HG02610 (cell line): ENCODE results near the gene PDXK.
A peak's percentile ranks its signal among the peaks of the same experiment; 100 is the strongest.

ENCODE experiments used
- ATAC-seq: cut with Tn5 transposase; IDR thresholded peaks from one replicate; pipeline ENCODE4 v1.9.1; 2021; ENCODE audit warnings: mild to moderate bottlenecking, moderate library complexity; ENCODE audit not compliant: unreplicated experiment

Gene PDXK

DNA sequence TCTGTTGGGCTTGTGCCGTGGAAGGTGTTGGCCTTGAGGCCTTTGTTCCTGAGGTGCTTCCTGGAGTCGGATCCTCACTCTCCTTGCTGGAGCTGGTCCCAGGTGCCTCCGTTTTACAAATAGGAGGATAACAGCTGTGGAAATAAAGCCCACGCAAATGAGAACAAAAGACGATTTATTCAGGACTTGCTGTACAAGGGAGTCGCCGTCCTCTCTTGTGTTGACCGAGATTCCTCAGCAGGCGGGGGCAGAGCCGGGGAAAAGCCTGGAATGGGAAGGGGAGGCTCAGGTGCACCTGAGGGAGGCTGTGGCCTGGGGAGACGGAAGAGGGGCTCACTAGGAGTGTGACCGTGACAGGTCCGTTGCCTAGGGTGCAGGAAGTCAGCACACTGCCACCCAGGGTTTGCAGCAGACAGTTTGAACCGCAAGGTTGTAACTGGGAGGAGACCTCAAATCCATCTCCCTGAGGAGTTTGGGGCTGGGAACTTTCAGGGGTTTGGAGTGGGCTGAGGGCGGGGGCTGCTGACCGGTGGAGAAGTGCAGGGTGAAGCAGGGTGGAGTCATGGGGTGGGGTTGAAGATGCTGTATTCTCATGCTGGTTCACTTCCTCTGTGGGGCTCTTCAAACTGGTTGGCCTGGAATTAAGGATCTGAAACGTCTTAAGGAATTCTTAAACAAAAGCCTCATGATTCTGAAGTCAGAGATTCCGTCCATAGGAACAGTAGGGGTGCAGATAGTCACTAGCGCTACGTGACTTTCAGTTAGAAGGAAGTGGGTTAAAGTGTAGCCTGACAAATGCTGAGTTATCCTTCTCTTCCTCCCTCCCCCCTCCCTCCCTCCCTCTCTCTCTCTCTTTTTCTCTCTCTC lies 59.8 kb downstream of the PDXK start:
- ATAC-seq = no peak

DNA sequence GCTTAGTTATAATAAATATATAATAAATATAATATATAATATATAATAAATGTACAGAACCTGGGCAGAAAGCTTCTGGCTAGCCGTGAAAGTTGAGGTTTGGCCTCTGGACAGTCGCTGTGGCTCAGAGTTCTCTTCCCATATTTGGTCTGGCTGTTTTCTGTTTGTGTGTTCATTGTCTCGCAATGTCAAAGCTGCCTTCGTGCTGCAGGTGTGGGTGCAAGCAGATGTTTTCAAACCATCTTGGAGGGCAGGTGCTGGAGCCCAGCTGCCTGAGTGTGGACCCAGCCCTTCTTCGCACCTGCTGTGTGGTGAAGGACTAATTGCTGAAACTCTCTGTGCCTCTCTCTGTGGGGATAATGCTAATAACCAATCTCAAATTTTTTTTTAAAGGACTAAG lies 60.7 kb downstream of the PDXK start:
- ATAC-seq = no peak

DNA sequence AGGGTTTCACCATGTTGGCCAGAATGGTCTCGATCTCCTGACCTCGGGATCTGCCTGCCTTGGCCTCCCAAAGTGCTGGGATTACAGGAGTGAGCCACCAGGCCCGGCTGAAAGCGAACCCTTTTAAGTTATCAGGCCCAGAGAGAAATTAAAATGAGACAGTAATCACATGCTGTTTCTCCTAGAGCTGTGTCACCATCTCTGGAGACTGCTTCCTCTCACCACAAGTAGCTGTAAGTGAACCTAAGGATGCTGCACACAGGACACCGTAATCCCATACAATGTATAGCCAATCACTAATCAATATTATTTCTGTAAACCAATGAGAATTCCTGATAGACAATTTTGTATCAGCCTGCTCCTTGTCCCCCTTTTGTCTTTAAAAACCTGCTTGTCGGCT lies 62.9 kb downstream of the PDXK start:
- ATAC-seq = no peak

DNA sequence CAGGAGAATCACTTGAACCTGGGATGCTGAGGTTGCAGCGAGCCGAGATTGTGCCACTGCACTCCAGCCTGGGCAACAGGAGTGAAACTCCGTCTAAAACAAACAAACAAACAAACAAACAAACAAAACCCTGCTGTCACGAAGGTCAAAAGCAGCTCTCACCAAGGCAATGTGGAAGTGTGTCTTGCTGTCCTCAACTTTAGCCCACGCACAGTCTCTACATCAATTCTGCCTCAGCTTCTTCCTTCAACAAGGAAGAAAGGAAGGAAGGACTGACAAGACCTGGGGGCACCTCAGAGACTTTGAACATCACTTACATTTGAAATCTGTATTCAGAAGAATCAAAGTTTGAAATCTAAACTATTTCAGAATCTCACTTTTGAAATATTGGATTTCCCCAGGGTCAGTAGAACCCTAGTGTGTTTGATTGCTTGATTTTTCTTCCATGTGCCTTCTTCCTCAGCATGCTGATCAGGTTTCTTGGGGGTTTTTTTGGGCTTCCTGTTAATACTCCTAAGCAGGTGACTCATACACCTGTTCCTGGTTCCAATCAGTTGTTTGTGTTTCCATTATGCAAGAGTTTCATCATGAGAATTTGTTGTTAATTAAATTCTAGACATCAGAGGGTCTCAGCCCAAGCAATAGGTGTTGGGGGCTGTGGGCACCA lies 63.6 kb downstream of the PDXK start:
- ATAC-seq = no peak

DNA sequence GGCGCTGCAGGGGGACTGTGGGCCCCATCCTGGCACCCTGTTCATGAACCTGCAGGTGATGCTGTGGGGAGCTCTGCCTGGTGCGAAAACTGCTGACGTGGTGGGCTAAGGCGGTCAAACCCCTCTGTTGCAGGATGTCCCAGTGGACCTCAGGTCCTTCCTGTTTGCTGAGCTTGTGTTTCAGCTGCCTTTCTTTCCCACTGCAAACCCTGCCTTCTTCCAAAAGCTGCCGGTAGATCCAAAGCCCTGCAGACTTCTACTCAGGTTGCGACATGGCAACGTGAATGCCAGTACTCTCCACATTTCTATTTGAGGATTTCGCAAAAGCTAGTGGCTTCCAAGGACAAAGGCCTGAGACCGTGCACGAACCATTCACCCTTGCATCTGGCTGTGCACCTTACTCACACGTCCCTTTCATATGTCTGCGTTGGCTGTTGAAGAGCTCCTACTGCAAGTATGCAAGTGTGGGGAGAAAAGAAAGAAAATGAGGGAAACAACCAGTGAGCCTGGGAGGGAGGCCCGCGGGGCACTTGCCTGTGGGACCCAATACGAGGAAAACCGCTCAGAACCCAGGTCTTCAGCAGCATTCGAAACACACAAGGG lies 64.3 kb downstream of the PDXK start:
- ATAC-seq = no peak

DNA sequence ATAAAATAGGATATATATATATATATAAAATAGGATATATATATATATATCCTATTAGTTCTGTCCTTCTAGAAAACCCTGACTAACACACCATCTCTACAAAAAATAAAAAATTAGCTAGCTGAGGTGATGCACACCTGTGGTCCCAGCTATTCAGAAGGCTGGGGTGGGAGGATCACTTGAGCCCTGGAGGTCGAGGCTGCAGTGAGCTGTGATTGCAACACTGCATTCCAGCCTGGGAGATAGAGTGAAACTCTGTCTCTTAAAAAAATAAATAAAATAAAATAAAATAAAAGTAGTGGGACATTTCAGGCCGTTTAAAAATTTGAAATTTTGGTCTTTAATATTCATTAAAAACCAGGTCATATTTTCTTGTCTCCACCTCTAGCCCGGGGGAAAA lies 66.2 kb downstream of the PDXK start:
- no peak for ATAC-seq

DNA sequence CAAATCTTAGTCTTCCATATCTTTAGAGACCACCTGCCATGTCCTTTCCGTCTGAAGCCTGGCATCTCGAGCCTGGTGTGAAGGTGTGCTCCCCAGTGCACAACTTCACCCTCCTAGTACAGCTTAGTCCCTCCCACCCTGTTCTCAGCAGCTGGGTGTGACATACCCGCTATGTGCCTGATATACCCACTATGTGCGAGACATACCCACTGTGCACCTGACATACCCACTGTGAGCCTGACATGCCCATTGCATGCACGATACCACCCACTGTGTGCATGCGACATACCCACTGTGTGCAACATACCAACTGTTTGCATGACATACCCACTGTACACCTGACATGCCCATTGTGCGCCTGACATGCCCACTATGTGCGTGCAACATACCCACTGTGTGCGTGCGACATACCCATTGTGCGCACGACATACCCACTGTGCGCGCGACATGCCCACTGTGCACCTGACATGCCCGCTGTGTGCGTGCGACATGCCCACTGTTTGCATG lies 67.4 kb downstream of the PDXK start:
- no peak for ATAC-seq

DNA sequence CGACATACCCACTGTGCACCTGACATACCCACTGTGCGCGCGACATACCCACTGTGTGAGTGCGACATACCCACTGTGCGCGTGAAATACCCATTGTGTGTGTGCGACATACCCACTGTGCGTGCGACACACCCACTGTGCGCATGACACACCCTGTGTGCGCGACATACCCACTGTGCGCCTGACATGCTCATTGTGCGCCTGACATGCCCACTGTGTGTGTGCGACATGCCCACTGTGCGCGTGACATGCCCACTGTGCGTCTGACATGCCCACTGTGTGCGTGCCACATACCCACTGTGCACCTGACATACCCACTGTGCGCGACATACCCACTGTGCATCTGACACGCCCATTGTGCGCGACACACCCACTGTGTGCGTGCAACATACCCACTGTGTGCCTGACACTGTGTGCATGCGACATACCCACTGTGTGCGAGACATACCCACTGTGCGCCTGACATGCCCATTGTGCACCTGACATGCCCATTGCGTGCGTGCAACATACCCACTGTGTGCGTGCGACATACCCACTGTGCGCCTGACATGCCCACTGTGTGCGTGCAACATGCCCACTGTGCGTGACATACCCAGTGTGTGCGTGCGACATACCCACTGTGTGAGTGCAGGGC lies 68.0 kb downstream of the PDXK start:
- ATAC-seq = no peak

DNA sequence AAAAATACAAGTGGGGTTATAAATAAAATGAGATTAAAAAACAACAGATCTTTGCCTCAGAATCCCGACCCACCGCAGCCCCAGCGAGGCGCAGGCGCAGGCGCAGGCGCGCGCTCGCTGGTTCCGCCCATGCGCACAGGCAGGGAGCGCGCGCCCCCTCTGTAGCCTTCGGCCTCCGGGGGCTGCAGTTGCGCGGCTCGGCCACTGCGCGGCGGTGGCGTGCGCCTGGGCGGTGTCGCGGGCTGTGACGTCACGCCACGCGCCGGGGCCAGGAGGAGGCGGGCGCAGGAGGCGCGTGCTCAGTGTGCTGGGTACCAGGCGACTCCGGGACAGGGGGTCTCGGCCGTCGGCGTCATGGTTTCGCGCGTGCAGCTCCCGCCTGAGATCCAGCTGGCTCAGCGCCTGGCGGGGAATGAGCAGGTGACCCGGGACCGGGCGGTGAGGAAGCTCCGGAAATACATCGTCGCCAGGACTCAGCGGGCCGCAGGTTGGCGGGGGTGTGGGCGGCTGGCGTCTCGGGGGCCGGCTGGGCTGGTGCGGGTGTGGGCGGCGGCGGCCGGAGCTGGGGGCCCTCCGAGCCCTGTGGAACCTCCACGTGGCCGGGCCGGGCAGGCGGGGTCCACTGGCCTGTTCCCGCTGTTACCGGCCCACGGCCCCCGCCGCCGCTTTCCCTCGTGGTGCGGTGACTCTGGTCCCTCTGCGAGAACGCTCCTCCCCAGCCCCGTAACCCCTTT lies 70.5 kb downstream of the PDXK start, which contains the start of gene RRP1:
Gene RRP1, plus strand, starts transcription at position 302 of the 734 bp plus-strand sequence. Its CDS starts 53 bp downstream, at position 355.
- ATAC-seq = peak; percentile 75

DNA sequence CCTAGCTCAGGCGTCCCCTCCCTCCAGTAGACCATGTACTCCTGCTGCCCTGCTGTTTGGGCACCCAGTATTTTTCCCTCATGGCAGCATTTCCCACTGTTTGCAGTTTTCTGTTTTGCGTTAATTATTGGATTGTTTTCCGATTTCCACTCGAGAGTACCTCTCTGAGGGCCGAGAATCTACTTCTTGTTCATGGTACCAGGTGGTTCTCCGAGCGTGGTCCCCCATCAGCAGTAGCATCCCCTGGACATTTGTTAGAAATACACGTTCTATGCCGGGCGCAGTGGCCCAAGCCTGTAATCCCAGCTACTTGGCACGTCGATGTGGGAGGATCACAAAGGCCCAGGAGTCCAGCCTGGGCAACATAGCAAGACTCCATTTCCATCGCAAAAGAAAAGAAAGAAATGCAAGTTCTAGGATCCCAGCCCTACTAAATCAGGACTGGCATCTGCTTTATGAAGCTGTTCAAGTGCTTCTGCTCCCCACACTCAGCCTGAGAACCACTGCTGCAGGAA lies 71.1 kb downstream of the PDXK start:
- no peak for ATAC-seq

DNA sequence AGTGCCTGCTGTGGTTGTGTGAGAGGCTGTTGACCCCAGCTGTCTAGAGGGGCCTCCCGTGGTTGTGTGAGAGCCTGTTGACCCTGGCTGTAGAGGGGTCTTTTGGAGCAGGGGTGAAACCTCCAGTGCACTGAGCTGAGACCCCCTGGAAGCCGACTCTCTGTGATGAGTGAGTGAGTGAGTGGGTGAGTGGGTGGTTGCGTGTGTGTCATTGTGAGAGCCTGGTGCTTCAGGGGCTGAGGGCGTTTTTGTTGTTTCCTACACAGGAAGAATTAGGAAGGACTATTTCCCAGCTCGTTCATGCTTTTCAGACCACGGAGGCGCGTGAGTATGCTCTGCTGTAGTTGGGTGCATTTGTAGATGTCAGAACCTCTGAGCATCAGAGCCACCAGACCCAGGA lies 73.5 kb downstream of the PDXK start:
- no peak for ATAC-seq

DNA sequence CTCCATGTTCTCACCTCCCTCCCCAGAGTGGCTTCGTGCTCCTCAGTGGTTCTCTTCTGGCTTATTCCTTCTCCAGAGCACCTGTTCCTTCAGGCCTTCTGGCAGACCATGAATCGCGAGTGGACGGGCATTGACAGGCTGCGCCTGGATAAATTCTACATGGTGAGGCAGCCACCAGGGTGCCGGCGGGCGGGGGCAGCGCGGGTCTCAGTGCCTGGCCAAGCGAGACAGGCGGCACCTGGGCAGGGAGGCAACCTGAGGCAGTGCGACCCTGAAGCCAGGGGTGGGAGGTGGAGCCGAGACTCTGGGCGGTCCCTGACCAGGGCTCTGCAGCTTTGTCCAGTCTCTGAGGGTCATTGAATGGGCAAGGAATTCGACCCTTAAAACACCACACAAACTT lies 74.3 kb downstream of the PDXK start:
- ATAC-seq = no peak

DNA sequence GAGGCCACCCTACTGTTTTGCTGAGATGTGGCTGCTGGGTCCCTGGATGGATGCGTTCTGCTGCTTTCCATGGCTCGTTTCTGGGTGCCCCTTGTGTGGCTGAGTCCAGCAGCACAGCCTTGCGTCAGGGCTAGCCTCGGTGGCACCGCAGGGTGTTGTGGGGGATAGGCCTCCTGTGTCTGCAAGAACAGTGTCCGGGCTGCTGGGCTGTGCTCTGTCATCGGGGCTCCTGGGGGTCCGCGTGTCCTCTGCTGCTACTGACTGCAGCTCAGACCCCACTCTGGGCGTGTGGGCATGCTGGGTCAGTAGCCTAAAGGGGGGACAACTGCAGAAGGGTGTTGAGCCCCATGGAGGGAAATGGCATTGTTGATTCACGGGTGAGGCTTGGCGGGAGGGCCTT lies 75.4 kb downstream of the PDXK start:
- ATAC-seq = no peak

DNA sequence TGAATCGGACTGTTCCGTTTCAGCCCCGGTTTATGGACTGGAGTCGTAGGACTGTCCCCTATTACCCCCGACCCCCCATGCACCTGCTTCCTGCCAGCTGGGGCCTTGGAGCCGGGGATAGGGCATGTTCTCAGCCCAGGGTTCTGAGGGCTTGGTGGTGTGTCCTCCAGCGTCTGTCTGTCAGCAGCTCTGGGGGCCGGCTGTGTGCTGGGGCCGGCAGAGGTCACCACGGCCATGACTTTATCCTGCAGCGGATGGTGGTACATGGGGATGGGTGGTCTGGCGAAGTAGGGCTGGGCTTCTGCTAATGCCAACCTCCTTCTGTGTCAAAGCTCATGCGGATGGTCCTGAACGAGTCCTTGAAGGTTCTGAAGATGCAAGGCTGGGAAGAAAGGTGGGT lies 75.9 kb downstream of the PDXK start:
- no peak for ATAC-seq

DNA sequence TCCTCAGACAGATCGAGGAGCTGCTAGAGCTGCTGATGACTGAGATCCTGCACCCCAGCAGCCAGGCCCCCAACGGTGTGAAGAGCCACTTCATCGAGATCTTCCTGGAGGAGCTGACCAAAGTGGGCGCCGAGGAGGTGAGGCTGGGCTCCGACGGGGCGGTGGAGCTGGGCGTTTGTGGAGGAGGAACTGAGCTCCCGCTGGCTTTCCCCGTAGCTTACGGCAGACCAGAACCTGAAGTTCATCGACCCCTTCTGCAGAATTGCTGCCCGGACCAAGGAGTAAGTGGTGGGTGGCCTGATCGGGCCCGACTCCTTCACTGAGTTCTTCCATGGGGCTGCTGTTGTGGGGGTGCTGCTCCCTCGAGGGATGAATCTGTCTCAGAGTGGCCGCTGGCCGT lies 78.5 kb downstream of the PDXK start:
- ATAC-seq = no peak

DNA sequence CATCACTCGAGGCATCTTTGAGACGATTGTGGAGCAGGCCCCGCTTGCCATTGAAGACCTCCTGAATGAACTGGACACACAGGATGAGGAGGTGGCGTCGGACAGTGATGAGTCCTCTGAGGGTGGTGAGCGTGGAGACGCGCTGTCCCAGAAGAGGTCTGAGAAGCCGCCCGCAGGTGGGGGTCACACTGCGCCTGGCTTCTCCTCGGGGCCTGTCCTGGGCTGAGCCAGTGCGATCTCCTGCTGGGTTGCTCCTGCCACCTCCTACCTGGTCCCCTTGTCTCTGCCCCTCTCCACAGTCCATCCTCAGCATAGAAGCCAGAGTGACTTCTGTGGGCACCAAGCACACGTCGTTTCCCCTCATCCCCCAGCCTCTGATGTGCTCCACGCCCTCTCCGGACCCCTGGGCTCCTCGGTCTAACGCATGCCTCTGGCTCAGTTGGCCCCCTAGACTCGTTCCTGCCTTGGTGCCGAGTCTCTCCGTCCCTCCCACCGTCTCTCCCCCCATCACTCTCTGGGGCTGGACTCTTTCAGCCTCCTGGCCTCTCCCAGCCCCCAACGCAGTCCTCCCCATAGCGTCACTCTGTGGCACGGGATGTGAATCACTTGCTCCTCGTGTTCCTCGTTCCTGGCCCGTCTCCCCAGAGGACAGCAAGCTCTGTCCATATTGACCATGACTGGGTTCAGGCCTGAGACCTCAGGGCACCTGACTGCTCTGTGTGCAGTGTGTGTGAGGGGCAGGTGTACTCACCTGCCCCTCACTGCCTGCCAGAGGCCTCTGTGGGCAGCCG lies 79.2 kb downstream of the PDXK start:
- ATAC-seq = no peak

DNA sequence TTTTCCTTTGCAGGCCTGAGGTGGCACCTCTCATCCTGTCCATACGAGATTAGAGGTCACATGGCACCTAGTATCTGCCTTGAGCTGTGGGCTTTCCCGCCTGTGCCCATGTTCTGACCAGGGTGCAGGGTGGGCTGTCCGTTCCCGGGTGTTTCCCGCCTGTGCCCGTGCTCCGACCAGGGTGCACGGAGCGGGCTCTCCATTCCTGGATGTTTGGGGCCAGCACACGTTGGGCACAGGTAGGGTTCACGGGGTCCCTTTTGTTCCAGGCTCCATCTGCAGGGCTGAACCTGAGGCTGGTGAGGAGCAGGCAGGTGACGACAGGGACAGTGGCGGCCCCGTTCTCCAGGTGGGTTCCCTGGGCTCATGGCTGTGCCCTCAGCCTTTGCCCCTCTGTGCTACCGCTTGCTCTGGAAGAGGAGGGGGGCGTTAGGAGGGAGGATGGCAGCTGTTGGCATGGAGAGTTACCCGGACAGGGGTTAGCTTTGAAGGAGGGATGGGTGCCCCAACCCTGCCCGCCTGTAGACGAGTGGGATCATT lies 80.4 kb downstream of the PDXK start:
- no peak for ATAC-seq

DNA sequence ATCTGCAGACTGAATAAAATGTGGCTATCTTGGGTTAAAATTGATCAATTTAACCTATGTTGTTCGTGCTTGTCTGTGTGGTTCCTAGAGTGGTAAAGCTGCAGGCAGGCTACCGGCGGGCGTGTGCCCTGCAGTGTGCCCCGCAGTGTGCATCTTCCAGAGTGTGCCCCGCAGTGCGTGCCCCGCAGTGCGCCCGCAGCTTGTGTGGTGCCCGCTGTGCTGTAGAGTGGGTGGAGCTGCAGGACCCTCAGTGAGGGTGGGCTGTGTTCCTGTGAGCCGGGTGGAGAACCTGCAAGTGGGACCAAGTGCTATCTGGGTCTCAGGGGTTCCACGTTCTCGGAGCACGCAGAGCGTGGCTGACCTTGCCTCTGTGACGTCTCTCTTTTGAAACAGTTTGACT lies 81.2 kb downstream of the PDXK start:
- ATAC-seq = no peak

DNA sequence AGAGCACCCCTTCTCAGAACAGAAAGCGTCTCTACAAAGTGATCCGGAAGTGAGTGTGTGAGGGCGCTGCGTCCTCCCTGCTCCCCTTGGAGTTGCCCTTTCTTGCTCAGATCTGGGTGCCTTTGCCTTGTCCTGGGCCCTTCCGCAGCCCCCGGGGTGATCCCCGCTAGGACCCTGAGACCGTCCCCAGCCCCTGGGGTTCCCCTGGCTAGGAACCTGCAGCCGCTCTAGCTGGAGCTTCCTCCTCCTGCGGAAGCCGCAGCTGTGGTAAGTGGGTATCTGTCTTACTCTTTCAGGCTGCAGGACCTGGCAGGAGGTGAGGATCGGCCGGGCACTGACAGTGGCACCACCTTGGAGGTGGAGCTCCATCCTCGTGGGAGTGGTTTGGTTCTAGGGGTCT lies 81.6 kb downstream of the PDXK start:
- ATAC-seq = no peak
